ENCODE results near the gene ZNF605.
"Not testable (repeated sequence)": the region's sequence is repeated elsewhere in the genome, so short reads cannot be mapped to it uniquely, and the experiment has no call there.

Gene ZNF605

GRCh38 chr12:132940071-132940719 is 15.9 kb downstream of the ZNF605 start:
- ATAC-seq = no peak
- TF ChIP-seq ZNF70 (CRISPR knock-in tag; IDR thresholded peaks at IDR 0.05) (no peak), ZNF8 (CRISPR knock-in tag; IDR thresholded peaks at IDR 0.05) (no peak), CSRNP3 (CRISPR knock-in tag; IDR thresholded peaks at IDR 0.05) (no peak), ZNF565 (CRISPR knock-in tag; conservative IDR thresholded peaks at IDR 0.05; ENCODE audit: low read depth) (no peak), GLIS3 (CRISPR knock-in tag; IDR thresholded peaks at IDR 0.05) (no peak), SNAI2 (CRISPR knock-in tag; IDR thresholded peaks at IDR 0.05) (no peak), ESRRG (CRISPR knock-in tag; IDR thresholded peaks at IDR 0.05) (no peak)

DNA sequence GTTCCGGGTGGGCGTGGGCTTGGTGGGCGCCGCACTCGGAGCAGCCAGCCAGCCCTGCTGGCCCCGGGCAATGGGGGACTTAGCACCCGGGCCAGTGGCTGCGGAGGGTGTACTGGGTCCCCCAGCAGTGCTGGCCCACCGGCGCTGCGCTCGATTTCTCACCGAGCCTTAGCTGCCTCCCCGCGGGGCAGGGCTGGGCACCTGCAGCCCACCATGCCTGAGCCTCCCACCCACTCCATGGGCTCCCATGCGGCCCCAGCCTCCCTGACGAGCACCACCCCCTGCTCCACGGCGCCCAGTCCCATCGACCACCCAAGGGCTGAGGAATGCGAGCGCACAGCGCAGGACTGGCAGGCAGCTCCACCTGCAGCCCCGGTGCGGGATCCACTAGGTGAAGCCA is 17.3 kb downstream of the ZNF605 start:
- not testable (repeated sequence) for ATAC-seq

GRCh38 chr12:132937476-132937875 is 18.6 kb downstream of the ZNF605 start:
- no peak for ATAC-seq
- no peak for TF ChIP-seq CSRNP3 (CRISPR knock-in tag; IDR thresholded peaks at IDR 0.05)
- no peak for TF ChIP-seq CREB5 (CRISPR knock-in tag; IDR thresholded peaks at IDR 0.05; ENCODE audit: low read depth)
- no peak for TF ChIP-seq TCF4 (CRISPR knock-in tag; IDR thresholded peaks at IDR 0.05; ENCODE audit: borderline replicate concordance)
- TF ChIP-seq ZFP3 (CRISPR knock-in tag; IDR thresholded peaks at IDR 0.05) = no peak
- no peak for TF ChIP-seq ZNF565 (CRISPR knock-in tag; conservative IDR thresholded peaks at IDR 0.05; ENCODE audit: low read depth)
- TF ChIP-seq ESRRG (CRISPR knock-in tag; IDR thresholded peaks at IDR 0.05) = no peak
- no peak for TF ChIP-seq GLIS3 (CRISPR knock-in tag; IDR thresholded peaks at IDR 0.05)
- TF ChIP-seq ARNTL (CRISPR knock-in tag; IDR thresholded peaks at IDR 0.05; ENCODE audit: borderline replicate concordance, low read depth) = no peak
- no peak for TF ChIP-seq OSR1 (CRISPR knock-in tag; IDR thresholded peaks at IDR 0.05)
- TF ChIP-seq CSDC2 (CRISPR knock-in tag; IDR thresholded peaks at IDR 0.05) = no peak
- no peak for TF ChIP-seq PATZ1 (CRISPR knock-in tag; IDR thresholded peaks at IDR 0.05; ENCODE audit: borderline replicate concordance)
- TF ChIP-seq RARB (CRISPR knock-in tag; IDR thresholded peaks at IDR 0.05) = no peak

DNA sequence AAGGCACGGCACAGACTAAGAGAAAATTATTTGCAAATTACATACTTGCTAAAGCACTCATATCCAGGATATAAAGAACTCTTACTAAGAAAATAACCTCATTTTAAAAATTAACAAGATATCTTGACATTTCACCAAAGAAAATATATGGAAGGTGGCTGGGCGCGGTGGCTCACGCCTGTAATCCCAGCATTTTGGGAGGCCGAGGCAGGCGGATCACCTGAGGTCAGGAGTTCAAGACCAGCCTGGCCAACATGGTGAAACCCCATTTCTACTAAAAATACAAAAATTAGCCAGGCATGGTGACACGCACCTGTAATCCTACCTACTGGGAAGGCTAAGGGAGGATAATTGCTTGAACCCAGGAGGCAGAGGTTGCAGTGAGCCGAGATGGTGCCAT is 19.2 kb downstream of the ZNF605 start:
- not testable (repeated sequence) for ATAC-seq

GRCh38 chr12:132936163-132936562 is 19.9 kb downstream of the ZNF605 start:
- TF ChIP-seq ISL1 (CRISPR knock-in tag; IDR thresholded peaks at IDR 0.05) = no peak
- TF ChIP-seq ESRRG (CRISPR knock-in tag; IDR thresholded peaks at IDR 0.05) = no peak
- TF ChIP-seq ZNF70 (CRISPR knock-in tag; IDR thresholded peaks at IDR 0.05) = no peak
- no peak for TF ChIP-seq PATZ1 (CRISPR knock-in tag; IDR thresholded peaks at IDR 0.05; ENCODE audit: borderline replicate concordance)
- no peak for TF ChIP-seq ZC3H10 (CRISPR knock-in tag; IDR thresholded peaks at IDR 0.05)
- TF ChIP-seq SNAI2 (CRISPR knock-in tag; IDR thresholded peaks at IDR 0.05) = no peak
- TF ChIP-seq CSRNP3 (CRISPR knock-in tag; IDR thresholded peaks at IDR 0.05) = no peak
- TF ChIP-seq OSR1 (CRISPR knock-in tag; IDR thresholded peaks at IDR 0.05) = no peak
- TF ChIP-seq ZFP30 (CRISPR knock-in tag; IDR thresholded peaks at IDR 0.05) = peak; percentile 94
- no peak for ATAC-seq
